HG02981 (cell line): ENCODE data around the gene DDAH1.

Experiments used
- ATAC-seq: cut with Tn5 transposase; IDR thresholded peaks from one replicate; pipeline ENCODE4 v1.9.1; 2021; ENCODE audit warnings: mild to moderate bottlenecking, moderate library complexity; ENCODE audit not compliant: unreplicated experiment

The DDAH1 gene

DNA sequence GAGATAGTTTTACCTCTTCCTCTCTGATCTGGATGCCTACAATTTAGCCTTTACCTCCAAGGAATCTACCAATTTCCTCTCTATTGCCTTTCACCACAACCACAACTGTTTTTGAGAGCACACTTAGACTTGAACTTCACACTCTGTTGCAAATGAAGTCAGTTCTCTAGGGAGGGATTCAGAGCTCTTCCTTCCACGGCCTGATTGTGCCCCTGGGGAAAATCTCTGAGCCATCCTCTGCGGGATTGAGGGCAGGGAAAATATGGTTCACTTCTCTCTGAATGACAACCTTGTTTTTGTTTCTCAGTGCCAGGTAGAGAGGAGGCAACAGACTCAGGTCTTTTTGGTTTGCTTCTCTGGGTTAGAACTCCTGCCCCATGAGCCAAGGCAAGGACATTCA, 153.1 kb downstream of the DDAH1 start:
- ATAC-seq: no peak

GRCh38 chr1:85308833-85309350, 156.1 kb downstream of the DDAH1 start:
- no peak for ATAC-seq

DNA sequence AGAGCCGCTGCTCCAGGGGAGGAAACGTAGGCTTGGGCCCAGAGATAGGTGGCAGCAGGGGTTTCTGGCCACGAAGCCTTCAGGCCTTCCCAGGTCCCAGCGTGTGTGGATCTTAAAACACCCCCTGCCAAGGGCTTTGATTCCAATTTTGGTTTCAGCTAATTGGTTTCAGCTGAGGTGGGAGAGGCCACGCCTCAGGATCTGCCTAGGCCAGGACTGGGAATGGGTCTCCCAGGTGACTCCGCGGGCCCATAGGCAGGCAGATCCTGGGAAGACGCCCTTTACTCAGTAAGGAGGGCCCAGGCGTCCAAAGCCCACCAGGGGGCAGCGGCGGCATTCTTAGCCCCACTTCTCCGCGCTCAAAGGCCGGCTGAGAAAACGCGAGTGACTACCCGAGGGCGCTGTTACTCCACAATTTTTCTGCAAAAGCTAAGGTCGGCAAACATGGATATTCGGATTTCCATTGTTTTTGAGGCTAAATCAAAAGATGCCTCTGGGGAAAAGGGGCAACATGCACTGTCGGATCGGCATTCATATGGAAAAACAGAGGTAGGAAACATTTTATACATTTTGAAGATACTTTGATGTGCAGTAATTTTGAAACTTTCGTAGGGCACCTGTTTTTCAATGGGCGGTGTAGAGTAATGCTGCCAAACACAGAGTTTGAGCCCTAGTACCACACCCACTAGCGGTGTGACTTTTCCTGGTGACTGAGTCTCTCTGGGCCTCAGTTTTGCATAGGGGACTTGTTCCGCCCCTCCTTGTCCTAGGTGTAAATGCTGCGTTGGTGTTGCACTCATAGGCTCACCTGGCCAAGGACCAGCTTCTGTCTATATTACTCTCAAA, 156.7 kb downstream of the DDAH1 start:
- peak; percentile 80 for ATAC-seq

GRCh38 chr1:85306236-85306635, 158.7 kb downstream of the DDAH1 start:
- ATAC-seq: no peak

- ATAC-seq: no peak
Measured at GRCh38 chr1:85303440-85304162, 161.4 kb downstream of the DDAH1 start.

GRCh38 chr1:85300140-85300539, 164.8 kb downstream of the DDAH1 start:
- ATAC-seq: no peak

GRCh38 chr1:85297855-85298629, 166.9 kb downstream of the DDAH1 start:
- ATAC-seq: peak; percentile 88

DNA sequence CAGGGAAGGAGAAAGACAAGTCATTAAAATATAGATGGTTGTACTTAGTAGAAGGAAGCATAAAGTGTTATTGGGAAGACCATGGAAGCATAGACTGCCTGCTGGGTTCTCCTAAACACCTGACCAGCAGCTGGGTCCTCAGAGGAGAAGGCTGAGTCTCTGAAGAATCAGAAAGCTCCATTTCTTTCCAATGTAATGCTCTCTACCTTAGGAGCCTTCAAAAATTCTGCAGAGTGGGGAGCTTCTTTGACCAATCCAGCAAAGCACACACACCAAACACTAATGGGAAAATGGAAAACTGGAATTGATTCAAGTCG, 167.5 kb downstream of the DDAH1 start:
- ATAC-seq: no peak

DNA sequence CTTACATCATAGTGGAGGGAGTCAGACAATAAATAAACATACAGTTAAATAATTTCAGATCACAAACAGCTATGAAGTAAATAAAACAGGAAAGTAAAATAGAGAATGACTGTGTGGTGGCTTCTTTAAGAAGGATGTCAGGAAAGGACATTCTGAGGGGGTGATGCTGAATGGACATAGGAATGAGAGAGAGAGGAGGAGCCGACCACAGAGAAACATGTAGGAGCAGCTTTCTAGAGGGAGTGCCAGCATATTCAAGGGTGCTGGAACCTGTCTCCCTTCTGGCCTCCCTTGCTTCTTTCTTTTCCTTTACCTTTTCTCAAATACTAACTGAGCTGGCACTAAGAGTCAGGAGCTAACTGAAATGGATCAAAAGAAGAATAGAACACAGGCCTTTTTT, 168.0 kb downstream of the DDAH1 start:
- ATAC-seq: no peak

- no peak for ATAC-seq
Measured at GRCh38 chr1:85295654-85296053, 169.3 kb downstream of the DDAH1 start.

DNA sequence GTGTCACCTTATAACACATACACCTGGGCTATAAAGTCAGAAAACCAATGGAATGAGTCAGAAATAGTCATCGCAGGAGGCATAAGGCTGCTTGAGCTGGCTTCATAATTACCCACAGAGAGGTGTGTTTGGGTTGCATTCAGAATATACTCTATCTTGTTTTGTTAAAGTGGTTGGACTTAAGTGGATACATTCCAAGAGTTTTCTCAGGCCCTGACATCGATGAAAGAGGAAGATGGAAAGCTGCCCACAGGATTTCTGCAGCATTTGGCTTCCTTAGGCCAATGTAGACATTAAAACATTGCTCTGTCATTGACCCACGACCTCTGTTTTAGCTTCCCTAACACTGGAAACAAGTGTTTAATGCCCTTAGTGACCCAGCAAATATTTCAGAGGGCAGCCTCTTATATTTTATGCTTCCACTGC, 169.9 kb downstream of the DDAH1 start:
- ATAC-seq: no peak

DNA sequence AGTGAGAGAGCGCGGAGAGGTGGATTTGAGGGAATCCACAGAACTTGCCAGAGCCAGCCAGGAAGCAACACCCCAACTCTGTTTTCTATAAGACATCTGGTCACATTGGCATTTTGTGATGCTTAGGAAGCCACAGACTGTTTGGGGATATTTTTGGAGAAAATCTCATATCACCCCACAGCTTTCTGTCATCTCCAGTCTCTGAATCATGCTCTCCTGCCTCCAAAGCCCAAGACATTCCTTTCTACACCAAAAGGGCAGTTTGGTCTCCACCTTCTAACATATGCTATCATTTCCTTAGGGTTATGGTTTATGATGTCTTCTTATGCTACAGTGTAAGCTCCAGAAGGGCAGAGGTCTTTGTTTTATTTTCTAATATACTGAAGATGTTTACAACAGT, 174.1 kb downstream of the DDAH1 start:
- ATAC-seq: no peak

DNA sequence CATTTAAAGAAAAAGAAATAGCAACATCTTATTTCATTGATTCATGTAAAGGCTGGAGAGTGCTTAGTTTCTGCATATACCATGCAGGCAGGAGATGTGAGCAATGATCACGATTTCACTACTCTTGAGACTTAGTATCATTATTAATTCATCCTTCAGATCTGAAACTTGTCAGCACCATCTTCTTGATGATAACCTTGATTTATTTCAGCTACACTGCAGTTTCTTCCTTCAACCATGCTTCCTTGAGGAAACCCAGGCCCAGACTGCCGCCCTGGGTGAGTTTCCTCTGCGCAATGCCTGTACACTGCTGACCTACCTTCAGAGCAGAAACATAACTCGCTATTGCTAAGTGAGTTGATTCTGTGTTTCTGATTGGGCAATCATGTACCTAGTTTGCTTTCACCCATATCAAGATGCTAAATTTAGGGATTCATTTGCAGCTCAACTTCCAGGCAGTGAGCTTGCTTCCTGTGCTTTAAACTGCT, 175.1 kb downstream of the DDAH1 start:
- ATAC-seq: no peak

DNA sequence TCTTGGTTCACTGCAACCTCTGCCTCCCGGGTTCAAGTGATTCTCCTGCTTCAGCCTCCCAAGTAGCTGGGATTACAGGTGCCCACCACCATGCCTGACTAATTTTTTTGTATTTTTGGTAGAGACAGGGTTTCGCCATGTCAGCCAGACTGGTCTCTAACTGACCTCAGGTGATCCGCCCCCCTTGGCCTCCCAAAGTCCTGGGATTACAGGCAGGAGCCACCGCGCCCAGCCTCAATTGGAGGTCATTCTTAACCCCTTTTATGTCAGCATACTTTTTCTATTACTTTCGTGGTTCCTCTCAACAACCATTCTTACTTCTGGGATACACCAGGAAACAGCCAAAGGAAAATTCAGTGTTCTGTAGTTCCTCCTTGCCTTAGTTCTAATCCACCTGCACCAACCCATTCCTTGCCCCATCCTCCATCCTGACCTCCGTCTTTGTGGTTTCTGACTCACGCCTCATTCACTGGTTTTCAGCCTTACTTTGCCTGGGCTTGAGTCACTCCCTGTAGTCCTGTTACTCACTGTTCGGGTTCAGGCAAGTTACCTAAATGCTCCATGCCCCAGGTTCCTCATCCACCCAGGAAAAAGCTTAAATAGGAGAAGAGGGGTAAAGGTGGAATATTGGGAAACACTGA, 175.6 kb downstream of the DDAH1 start:
- ATAC-seq: no peak

DNA sequence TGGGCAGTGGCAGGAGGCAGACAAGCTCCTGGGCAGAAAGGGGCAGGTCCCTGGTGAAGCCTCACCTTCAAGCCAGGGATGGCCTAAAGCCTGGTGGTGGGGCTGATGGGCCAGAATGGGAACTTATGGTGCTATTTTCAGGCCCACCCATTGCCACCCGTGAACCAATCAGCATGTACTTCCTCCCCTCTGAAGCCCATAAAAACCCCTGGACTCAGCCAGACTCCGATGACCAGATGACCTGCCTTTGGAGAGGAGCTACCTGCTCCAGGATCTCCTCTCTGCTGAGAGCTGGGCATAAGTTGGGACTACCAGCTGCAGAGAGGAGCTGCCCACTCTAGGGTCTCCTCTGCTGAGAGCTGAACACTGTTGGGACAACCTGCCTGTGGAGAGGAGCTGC, 180.8 kb downstream of the DDAH1 start:
- no peak for ATAC-seq

GRCh38 chr1:85283475-85284199, 181.3 kb downstream of the DDAH1 start:
- no peak for ATAC-seq

- no peak for ATAC-seq
Measured at GRCh38 chr1:85282424-85282823, 182.5 kb downstream of the DDAH1 start.

DNA sequence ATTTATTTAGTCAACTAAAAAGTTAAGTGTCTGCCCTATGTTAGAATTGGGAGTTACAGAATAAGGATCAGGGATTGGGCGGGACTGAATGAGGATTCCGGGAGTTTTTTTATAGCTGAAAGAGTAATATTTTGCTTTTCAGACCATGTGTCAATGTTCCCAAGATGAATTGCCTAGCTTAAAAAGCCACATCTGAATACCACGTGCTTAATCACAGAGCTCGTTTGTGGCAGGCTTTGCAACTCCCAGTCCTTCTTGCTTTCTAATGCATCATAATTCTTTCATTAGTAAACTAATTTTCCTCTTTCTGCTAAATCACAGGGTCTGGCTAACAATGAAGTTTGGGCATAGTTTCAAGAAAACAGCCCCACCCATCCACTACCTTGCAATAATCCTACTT, 184.3 kb downstream of the DDAH1 start:
- no peak for ATAC-seq

GRCh38 chr1:85279458-85280080, 185.4 kb downstream of the DDAH1 start:
- no peak for ATAC-seq

- no peak for ATAC-seq
Measured at GRCh38 chr1:85278853-85279314, 186.1 kb downstream of the DDAH1 start.
